Activated naive CD4-positive, alpha-beta T cell treated with anti-CD3 and anti-CD28 coated beads, Interleukin-2, amount 50 U/mL, for 24 hours (primary cell): ENCODE measurements around the gene ZNF691.

Experiments
- H3K27ac Mint-ChIP-seq: one replicate; pipeline ENCODE4 v1.8.0; 2021; ENCODE audit warnings: mild to moderate bottlenecking, mixed read lengths
- H3K27me3 Mint-ChIP-seq: one replicate; pipeline ENCODE4 v1.8.0; 2021; ENCODE audit warnings: mixed read lengths
- H3K36me3 Mint-ChIP-seq: one replicate; pipeline ENCODE4 v1.8.0; 2021; ENCODE audit warnings: mixed read lengths
- H3K4me1 Mint-ChIP-seq: one replicate; pipeline ENCODE4 v1.8.0; 2021; ENCODE audit warnings: mixed read lengths
- H3K4me3 Mint-ChIP-seq: one replicate; pipeline ENCODE4 v1.8.0; 2021; ENCODE audit warnings: mild to moderate bottlenecking, mixed read lengths
- H3K9me3 Mint-ChIP-seq: one replicate; pipeline ENCODE4 v1.8.0; 2021; ENCODE audit warnings: mixed read lengths

The ZNF691 gene

GRCh38 chr1:42822800-42823392 lies 23.5 kb upstream of the ZNF691 start:
- Mint-ChIP-seq H3K27ac (no peak overlapping the region), H3K4me3 (no peak overlapping the region), H3K4me1 (peaks cover 16% of the 10 kb centered on the region), H3K9me3 (no peaks in the 10 kb centered on the region), H3K27me3 (no peaks in the 10 kb centered on the region), H3K36me3 (peaks cover 3% of the 10 kb centered on the region)

GRCh38 chr1:42824481-42825035 lies 21.9 kb upstream of the ZNF691 start:
- Mint-ChIP-seq H3K27me3 (no peaks in the 10 kb centered on the region), H3K9me3 (no peaks in the 10 kb centered on the region), H3K4me1 (peaks cover 8% of the 10 kb centered on the region), H3K27ac (no peak overlapping the region), H3K36me3 (peaks cover 3% of the 10 kb centered on the region), H3K4me3 (no peak overlapping the region)

- H3K36me3 Mint-ChIP-seq = peaks cover 3% of the 10 kb centered on the region
- H3K4me1 Mint-ChIP-seq = peaks cover 8% of the 10 kb centered on the region
- no peaks in the 10 kb centered on the region for H3K27me3 Mint-ChIP-seq
- no peak overlapping the region for H3K27ac Mint-ChIP-seq
- no peak overlapping the region for H3K4me3 Mint-ChIP-seq
- no peaks in the 10 kb centered on the region for H3K9me3 Mint-ChIP-seq
Observed at GRCh38 chr1:42825036-42825851, 21.2 kb upstream of the ZNF691 start.

- Mint-ChIP-seq H3K36me3 (peaks cover 3% of the 10 kb centered on the region), H3K4me3 (no peak overlapping the region), H3K27ac (no peak overlapping the region), H3K9me3 (no peaks in the 10 kb centered on the region), H3K4me1 (no peaks in the 10 kb centered on the region), H3K27me3 (no peaks in the 10 kb centered on the region)
Observed at GRCh38 chr1:42830631-42831030, 15.8 kb upstream of the ZNF691 start.

- no peak overlapping the region for H3K27ac Mint-ChIP-seq
- H3K36me3 Mint-ChIP-seq = peaks cover 5% of the 10 kb centered on the region
- H3K27me3 Mint-ChIP-seq = no peaks in the 10 kb centered on the region
- H3K4me1 Mint-ChIP-seq = no peaks in the 10 kb centered on the region
- no peak overlapping the region for H3K4me3 Mint-ChIP-seq
- H3K9me3 Mint-ChIP-seq = no peaks in the 10 kb centered on the region
Observed at GRCh38 chr1:42831273-42831672, 15.1 kb upstream of the ZNF691 start.

GRCh38 chr1:42832641-42833240 lies 13.7 kb upstream of the ZNF691 start:
- no peak overlapping the region for H3K4me3 Mint-ChIP-seq
- H3K4me1 Mint-ChIP-seq = no peaks in the 10 kb centered on the region
- no peaks in the 10 kb centered on the region for H3K9me3 Mint-ChIP-seq
- no peaks in the 10 kb centered on the region for H3K27me3 Mint-ChIP-seq
- H3K36me3 Mint-ChIP-seq = peaks cover 5% of the 10 kb centered on the region
- no peak overlapping the region for H3K27ac Mint-ChIP-seq

- Mint-ChIP-seq H3K36me3 (peaks cover 5% of the 10 kb centered on the region), H3K27ac (no peak overlapping the region), H3K4me1 (no peaks in the 10 kb centered on the region), H3K4me3 (no peak overlapping the region), H3K9me3 (no peaks in the 10 kb centered on the region), H3K27me3 (no peaks in the 10 kb centered on the region)
Observed at GRCh38 chr1:42833981-42834380, 12.4 kb upstream of the ZNF691 start.

GRCh38 chr1:42834803-42835202 lies 11.6 kb upstream of the ZNF691 start:
- Mint-ChIP-seq H3K27me3 (no peaks in the 10 kb centered on the region), H3K4me3 (no peak overlapping the region), H3K27ac (no peak overlapping the region), H3K36me3 (peaks cover 5% of the 10 kb centered on the region), H3K4me1 (no peaks in the 10 kb centered on the region), H3K9me3 (no peaks in the 10 kb centered on the region)

- Mint-ChIP-seq H3K27ac (no peak overlapping the region), H3K9me3 (no peaks in the 10 kb centered on the region), H3K36me3 (peaks cover 5% of the 10 kb centered on the region), H3K27me3 (no peaks in the 10 kb centered on the region), H3K4me3 (no peak overlapping the region), H3K4me1 (no peaks in the 10 kb centered on the region)
Observed at GRCh38 chr1:42835422-42835821, 11.0 kb upstream of the ZNF691 start.

- peaks cover 3% of the 10 kb centered on the region for H3K36me3 Mint-ChIP-seq
- H3K27ac Mint-ChIP-seq = no peak overlapping the region
- H3K27me3 Mint-ChIP-seq = no peaks in the 10 kb centered on the region
- no peak overlapping the region for H3K4me3 Mint-ChIP-seq
- H3K4me1 Mint-ChIP-seq = no peaks in the 10 kb centered on the region
- no peaks in the 10 kb centered on the region for H3K9me3 Mint-ChIP-seq
Observed at GRCh38 chr1:42837709-42838108, 8.7 kb upstream of the ZNF691 start.

GRCh38 chr1:42838482-42839190 lies 7.8 kb upstream of the ZNF691 start:
- Mint-ChIP-seq H3K4me1 (no peaks in the 10 kb centered on the region), H3K27ac (no peak overlapping the region)

GRCh38 chr1:42841010-42841409 lies 5.4 kb upstream of the ZNF691 start:
- Mint-ChIP-seq H3K27ac (no peak overlapping the region), H3K36me3 (no peaks in the 10 kb centered on the region), H3K9me3 (no peaks in the 10 kb centered on the region), H3K4me1 (peaks cover 4% of the 10 kb centered on the region), H3K4me3 (no peak overlapping the region), H3K27me3 (no peaks in the 10 kb centered on the region)

More at GRCh38 chr1:42838482-42839190, 7.8 kb upstream of the ZNF691 start:
- H3K36me3 Mint-ChIP-seq = peaks cover 3% of the 10 kb centered on the region
- H3K4me3 Mint-ChIP-seq = no peak overlapping the region
- no peaks in the 10 kb centered on the region for H3K9me3 Mint-ChIP-seq
- H3K27me3 Mint-ChIP-seq = no peaks in the 10 kb centered on the region

GRCh38 chr1:42841440-42842147 lies 4.8 kb upstream of the ZNF691 start:
- H3K9me3 Mint-ChIP-seq = no peaks in the 10 kb centered on the region
- no peaks in the 10 kb centered on the region for H3K36me3 Mint-ChIP-seq
- H3K4me1 Mint-ChIP-seq = peaks cover 7% of the 10 kb centered on the region
- no peaks in the 10 kb centered on the region for H3K27me3 Mint-ChIP-seq
- H3K4me3 Mint-ChIP-seq = no peak overlapping the region
- H3K27ac Mint-ChIP-seq = no peak overlapping the region

- Mint-ChIP-seq H3K27me3 (no peaks in the 10 kb centered on the region), H3K36me3 (peaks cover 7% of the 10 kb centered on the region), H3K4me3 (no peak overlapping the region), H3K4me1 (peaks cover 32% of the 10 kb centered on the region), H3K27ac (no peak overlapping the region), H3K9me3 (no peaks in the 10 kb centered on the region)
Observed at GRCh38 chr1:42844592-42845140, 1.7 kb upstream of the ZNF691 start.

GRCh38 chr1:42845193-42845592 lies 1.2 kb upstream of the ZNF691 start:
- Mint-ChIP-seq H3K4me1 (peaks cover 36% of the 10 kb centered on the region), H3K27ac (no peak overlapping the region), H3K4me3 (no peak overlapping the region), H3K27me3 (no peaks in the 10 kb centered on the region), H3K9me3 (no peaks in the 10 kb centered on the region), H3K36me3 (peaks cover 10% of the 10 kb centered on the region)
